Epithelial cell of esophagus (primary cell): ENCODE measurements around the gene ABTB1.

Experiments used
- DNase-seq: peaks from one replicate; pipeline ENCODE4 v3.0.0; 2010; ENCODE audit warnings: low read depth
- H3K4me3 ChIP-seq: 2 replicates; pipeline ENCODE4 v1.5.1; 2011; ENCODE audit warnings: mild to moderate bottlenecking, low read length, control low read depth
- TF ChIP-seq, protein P1 (sequence below): IDR thresholded peaks from 2 replicates; pipeline ENCODE4 v1.5.1; 2011; ENCODE audit warnings: low read depth, mild to moderate bottlenecking, low read length, control low read depth, inconsistent platforms; ENCODE audit not compliant: insufficient read depth; ENCODE audit errors: missing control alignments

Gene ABTB1

DNA sequence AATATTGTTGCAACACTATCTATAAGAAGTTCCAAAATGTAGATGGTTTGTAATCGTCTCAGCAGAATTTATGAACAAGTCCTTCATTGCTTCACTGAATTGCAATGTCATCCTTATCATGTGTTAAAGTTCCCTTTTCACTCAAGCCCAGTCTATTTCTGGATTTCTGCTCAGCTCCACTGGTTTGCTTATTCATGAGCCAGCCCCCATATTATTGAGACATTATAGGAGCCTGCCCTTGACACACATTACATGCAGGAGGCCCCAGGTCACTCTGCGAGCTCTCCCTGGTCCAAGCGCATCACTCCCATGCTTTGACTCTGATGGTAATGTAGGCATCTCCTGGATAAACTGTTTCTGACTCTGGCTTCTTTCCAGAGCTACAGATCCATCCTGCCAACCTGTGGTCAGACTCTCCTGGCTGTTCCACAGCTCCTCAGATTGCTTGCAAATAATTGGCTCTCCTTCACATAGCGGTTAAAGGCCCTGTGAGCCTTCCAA, 56.9 kb downstream of the ABTB1 start:
- TF ChIP-seq, protein P1, sequence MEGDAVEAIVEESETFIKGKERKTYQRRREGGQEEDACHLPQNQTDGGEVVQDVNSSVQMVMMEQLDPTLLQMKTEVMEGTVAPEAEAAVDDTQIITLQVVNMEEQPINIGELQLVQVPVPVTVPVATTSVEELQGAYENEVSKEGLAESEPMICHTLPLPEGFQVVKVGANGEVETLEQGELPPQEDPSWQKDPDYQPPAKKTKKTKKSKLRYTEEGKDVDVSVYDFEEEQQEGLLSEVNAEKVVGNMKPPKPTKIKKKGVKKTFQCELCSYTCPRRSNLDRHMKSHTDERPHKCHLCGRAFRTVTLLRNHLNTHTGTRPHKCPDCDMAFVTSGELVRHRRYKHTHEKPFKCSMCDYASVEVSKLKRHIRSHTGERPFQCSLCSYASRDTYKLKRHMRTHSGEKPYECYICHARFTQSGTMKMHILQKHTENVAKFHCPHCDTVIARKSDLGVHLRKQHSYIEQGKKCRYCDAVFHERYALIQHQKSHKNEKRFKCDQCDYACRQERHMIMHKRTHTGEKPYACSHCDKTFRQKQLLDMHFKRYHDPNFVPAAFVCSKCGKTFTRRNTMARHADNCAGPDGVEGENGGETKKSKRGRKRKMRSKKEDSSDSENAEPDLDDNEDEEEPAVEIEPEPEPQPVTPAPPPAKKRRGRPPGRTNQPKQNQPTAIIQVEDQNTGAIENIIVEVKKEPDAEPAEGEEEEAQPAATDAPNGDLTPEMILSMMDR: no peak
- no peak overlapping the region for H3K4me3 ChIP-seq
- DNase-seq: no peak

DNA sequence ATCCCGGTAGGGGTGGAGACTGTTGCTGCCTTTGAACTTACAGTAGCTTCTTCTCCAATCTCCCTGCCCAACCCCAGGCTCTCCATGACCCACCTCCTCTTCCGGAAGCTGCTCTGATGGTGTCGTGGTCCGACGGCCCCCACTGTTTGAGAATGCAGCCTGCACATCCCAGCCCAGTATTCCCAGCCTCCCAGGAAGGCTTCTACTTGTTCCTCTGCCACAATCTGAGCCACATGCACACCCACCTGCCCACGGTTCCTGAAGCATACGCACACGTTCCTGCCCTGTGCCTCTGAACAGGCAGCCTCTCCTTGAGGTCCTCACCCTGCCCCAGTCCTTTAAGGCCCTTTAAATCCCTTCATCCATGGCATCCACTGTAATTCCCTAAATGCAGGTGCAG, 57.4 kb downstream of the ABTB1 start:
- H3K4me3 ChIP-seq: no peak overlapping the region
- TF ChIP-seq, protein P1: no peak
- DNase-seq: no peak
